ENCODE measurements around the gene PRF1.
"Not testable (repeated sequence)": the region's sequence is repeated elsewhere in the genome, so short reads cannot be mapped to it uniquely, and the experiment has no call there.

PRF1 gene

DNA sequence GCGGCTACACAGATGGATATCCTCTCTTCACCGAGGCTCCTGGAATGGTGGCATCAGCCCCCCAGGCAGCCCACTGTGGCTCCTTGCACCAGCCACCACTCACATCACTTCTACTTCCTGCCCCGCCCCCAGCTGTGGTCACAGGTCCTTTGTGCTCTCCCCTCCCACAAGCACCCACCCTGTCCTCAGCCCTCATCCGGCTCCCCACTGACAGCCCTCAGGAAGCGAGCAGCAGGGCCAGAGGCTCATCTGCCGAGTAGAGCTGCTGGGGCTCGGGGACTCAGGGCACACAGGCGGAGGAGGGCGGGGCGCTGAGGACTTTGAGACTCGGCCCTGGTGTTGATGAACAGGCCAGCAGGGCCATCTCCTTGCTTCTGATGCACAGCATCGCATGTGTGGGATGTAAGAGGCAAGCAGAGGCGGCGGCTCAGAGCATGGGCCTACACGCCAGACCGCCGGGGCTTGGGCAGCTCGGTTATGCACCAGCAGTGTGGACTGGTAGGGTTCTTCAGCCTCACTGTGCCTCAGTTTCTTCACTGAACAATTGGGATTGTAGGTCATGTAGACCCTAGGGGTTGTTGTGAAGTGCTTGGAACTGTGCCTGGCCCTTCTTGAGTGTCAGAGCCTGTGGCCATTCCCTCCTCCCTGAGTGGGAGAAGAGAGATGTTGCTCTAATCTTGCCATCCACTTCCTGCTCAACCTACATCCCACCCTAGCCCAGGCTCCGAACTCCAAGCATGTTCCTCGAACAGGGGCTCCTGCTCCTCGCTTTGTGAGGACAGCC is at the start of gene PRF1:
Gene PRF1, minus strand, starts transcription at position 77 of the 784 bp plus-strand sequence. CDS start 1,839 bp downstream, outside the sequence.
- no peak for DNase-seq (ENCODE audit: low read depth, low spot score)

DNA sequence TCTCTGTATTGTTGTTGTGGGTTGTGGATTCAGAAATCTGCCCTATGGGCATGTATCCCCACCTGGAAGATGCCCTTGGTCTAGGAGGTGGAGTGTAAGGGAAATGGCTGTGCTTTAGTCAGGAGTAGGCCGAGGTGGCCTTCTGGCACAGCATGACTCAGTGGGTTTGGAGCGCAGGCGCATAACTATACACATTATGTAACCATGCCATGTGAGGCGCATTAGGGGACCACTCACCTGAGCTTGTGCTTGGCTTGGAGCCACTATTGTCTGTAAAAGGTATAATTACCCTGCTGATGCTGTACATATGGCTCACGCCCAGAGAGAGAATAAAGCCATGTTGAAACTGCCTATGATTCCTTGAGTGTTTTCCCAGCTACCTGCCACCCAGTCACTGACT is 49.1 kb upstream of the PRF1 start:
- no peak for DNase-seq (ENCODE audit: low read depth, low spot score)

DNA sequence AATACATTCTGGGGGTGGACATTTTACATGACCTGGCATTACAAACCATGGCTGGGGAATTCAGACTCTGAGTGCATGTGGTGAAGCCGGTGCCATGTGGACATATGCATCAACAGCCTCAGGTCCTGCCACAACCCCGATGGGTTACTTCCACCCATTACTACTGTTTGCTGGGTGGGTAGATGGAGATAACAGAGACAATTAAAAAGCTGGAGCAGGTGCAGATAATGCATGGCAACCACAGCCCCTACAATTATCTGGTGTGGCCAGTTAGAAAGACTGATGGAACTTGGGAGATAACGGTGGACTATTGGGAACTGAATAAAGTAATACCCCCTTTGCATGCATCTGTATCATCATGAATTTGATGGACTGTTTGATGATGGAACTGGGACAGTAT is 48.2 kb upstream of the PRF1 start:
- DNase-seq (ENCODE audit: low read depth, low spot score) = no peak

DNA sequence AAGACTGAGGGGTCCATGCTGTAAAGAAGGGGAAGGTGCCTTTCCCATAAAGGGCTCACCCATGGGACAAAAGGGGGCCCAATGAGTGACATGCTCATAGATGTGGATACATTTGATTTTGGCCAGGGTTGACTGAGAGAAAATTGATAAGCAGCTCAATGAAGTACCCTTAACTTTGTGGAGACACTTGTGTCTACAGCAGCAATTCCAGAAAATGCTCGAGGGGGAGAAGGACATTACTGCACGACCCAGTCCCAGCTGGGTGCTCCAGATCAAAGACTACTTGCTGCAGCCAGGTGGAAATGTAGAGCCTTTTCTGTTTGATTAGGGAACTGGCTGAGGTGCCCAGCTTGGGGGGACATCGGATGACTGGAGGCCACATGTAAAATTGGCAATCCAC is 47.6 kb upstream of the PRF1 start:
- no peak for DNase-seq (ENCODE audit: low read depth, low spot score)

DNA sequence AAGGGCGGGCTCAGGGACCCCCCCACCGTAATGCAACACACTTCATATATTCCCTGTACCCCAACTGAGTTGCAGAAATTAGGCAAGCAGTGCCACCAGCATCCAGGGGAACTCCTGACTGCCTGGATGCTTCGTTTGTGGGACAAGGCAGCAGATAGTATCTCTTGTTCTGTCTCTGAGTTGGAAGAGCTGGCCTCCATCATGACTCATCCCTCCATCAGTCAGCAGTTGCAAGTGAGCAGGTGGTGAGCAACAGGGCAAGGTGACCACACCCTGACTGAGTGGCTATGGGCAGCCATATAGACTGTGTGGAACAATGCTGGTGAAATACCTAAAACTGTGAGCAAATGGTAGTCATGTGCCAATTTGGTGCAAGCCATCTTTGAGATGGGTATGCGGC is 47.0 kb upstream of the PRF1 start:
- DNase-seq (ENCODE audit: low read depth, low spot score) = no peak

DNA sequence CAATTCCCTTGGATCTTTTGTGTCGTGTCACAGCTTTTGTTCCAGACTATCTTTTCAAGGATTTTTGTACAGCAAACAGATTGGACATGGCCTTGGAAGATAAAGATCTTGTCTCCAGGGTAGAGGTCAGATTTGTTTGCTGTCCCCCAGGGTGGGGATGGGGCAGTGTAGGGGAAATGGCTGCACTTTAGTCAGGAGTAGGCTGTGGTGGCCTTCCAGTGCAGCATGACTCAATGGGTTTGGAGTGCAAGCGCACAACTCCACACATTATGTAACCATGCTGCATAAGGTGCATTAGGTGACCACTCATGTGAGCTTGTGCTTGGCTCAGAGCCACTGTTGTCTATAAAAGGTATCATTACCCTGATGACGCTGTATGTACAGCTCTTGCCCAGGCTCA is 45.9 kb upstream of the PRF1 start:
- no peak for DNase-seq (ENCODE audit: low read depth, low spot score)

DNA sequence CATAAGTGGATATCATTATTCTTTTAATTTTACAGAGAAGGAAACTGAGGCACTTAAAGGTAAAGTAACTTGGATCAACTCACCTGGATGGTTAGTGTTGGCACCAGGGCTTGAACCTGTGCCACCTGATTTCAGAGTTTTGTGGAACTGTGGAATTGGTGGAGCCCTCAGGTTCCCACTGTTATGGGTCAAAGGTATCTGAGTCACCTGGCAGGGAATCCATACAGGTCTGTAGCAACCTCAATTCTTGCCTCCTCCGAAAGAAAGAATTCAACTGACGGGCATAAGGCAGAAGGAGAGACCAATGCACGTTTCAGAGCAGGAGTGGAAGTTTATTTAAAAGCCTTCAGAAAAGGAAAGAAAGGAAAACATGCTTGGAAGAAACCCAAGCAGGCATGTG is 44.5 kb upstream of the PRF1 start:
- DNase-seq (ENCODE audit: low read depth, low spot score) = no peak

DNA sequence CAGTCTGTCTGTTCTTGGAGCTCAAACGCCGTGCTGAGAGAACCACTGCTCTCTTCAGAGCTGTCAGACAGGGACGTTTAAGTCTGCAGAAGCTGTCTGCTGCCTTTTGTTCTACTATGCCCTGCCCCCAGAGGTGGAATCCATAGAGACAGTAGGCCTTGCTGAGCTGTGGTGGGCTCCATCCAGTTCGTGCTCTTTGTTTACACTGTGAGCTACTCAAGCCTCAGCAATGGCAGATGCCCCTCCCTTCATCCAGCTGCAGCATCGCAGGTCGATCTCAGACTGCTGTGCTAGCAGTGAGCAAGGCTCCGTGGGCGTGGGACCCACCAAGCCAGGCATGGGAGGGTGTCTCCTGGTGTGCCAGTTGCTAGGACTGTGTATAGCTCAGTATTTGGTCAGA is 42.4 kb upstream of the PRF1 start:
- not testable (repeated sequence) for DNase-seq (ENCODE audit: low read depth, low spot score)

DNA sequence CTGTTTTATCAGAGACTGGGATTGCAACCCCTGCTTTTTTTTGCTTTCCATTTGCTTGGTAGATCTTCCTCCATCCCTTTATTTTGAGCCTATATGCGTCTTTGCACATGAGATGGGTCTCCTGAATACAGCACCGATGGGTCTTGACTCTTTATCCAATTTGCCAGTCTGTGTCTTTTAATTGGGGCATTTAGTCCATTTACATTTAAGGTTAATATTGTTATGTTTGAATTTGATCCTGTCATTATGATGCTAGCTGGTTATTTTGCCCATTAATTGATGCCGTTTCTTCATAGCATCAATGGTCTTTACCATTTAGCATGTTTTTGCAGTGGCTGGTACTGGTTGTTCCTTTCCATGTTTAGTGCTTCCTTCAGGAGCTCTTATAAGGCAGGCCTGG is 40.7 kb upstream of the PRF1 start:
- not testable (repeated sequence) for DNase-seq (ENCODE audit: low read depth, low spot score)

DNA sequence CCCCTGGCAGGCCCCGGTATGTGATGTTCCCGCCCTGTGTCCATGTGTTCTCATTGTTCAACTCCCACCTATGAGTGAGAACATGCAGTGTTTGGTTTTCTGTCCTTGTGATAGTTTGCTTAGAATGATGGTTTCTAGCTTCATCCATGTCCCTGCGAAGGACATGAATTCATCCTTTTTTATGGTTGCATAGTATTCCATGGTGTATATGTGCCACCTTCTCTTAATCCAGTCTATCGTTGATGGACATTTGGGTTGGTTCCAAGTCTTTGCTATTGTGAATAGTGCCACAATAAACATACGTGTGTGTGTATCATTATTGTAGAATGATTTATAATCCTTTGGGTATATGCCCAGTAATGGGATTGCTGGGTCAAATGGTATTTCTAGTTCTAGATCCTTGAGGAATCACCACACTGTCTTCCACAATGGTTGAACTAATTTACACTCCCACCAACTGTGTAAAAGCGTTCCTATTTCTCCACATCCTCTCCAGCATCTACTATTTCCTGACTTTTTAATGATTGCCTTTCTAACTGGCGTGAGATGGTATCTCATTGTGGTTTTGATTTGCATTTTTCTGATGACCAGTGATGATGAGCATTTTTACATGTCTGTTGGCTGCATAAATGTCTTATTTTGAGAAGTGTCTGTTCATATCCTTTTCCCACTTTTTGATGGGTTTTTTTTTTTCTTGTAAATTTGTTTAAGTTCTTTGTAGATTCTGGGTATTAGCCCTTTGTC is 37.3 kb upstream of the PRF1 start:
- DNase-seq (ENCODE audit: low read depth, low spot score) = not testable (repeated sequence)

DNA sequence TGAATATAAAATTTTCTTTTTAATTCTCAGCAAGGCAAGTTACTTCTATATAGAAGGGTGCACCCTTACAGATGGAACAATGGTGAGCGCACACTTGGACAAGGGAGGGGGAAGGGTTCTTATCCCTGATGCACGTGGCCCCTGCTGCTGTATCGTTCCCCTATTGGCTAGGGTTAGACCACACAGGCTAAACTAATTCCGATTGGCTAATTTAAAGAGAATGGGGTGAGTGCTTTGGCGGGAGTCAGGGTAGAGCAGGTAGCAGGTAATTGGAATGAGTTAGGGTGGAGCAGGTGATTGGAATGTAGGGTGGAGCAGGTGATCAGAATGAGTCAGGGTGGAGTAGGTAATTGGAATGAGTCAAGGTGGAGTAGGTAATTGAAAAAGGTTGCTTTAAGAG is 32.0 kb upstream of the PRF1 start:
- not testable (repeated sequence) for DNase-seq (ENCODE audit: low read depth, low spot score)

DNA sequence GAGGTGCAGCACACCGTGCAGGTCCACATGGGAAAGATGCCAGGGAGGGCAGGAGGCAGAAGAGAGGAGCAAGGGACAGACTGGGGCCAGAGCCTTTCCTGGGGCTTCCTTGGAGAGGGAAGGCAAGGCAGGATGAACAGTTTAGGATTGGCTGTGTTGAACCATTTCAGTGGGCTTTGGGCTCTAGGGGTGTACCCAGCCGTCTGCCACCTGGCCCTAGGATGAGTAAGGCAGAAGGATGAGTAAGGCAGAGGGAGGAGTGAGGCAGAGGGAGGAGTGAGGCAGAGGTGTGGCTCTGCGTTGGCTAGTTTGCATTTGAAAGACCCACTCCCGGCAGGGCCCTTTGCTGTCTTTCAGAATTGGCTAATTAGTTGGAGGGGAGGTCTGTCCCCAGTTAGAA is 31.5 kb upstream of the PRF1 start:
- DNase-seq (ENCODE audit: low read depth, low spot score) = no peak

DNA sequence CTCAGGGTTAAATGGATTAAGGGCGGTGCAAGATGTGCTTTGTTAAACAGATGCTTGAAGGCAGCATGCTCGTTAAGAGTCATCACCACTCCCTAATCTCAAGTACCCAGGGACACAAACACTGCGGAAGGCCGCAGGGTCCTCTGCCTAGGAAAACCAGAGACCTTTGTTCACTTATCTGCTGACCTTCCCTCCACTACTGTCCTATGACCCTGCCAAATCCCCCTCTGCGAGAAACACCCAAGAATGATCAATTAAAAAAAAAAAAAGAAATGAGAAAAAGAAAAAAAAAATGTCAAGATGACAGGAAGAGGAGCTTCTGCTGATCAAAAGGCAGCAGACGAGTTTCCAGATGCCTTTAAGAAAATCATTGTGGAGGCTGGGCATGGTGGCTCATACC is 29.2 kb upstream of the PRF1 start:
- DNase-seq (ENCODE audit: low read depth, low spot score) = not testable (repeated sequence)

DNA sequence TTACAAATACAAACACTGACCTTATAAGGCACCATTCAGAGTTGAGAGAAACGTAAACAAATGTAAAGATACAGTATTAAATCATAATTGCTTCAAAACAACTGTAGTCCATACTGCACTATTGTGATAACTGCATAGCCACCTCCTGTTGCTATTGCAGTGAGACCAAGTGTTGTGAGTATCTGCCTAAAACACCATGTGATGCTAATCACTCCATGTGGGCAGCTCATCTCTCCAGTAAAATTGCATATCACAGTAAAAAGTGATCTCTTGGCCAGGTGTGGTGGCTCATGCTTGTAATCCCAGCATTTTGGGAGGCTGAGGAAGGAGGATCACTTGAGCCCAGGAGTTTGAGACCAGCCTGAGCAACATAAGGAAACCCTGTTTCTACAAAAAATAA is 26.8 kb upstream of the PRF1 start:
- DNase-seq (ENCODE audit: low read depth, low spot score) = no peak

DNA sequence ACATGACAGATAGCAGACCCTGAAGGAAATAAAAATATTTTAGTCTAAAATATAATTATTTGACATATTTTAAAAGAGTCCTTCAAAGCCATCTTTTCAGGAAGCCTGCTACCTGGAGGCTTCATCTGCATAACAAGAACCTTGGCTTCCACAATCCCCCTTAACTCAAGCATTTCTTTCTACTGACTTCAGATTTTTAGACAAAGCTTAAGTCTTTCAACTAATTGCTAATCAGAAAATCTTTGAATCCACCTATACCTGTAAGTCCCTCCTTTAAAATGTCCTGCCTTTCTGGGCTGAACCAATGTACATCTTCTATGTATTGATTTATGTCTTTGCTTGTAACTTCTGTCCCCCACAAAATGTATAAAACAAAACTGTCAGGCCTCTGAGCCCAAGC is 23.5 kb upstream of the PRF1 start:
- no peak for DNase-seq (ENCODE audit: low read depth, low spot score)

DNA sequence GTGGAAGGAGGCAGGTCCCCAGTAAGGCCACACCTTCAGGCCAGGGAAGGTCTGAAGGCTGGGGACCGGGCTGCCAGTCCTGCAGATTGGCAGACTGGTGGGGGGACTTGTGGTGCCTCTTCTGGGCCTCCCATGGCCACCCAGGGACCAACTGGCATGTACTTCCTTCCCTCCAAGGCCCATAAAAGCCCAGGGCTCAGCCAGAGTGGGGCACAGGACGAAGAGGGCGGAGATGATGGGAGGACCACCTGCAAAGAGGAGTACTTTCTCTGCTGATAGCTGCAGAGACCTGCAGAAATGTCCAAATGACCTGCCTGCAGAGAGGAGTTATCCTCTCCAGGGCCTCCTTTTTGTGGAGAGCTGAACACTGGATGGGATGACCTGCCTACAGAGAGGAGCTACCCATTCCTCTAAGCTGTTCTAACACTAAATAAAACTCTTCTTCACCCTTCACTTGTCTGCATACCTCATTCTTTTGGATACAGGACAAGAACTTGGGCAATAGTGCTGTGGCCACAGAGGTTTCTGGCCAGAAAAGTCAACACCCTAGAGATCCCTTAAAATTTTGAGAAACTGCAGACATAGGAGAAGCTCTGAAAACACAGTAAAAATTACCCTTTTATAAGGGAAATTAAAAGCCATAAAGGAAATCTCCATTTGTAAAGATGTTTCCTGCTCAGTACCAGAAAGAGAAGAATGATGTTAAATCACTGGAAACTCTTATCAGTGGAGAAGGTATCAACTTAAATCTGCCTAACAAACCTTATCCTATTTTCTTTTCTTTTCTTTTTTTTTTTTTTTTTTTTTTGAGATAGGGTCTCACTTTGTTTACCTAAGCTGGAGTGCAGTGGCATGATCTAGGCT is 20.7 kb upstream of the PRF1 start:
- no peak for DNase-seq (ENCODE audit: low read depth, low spot score)

DNA sequence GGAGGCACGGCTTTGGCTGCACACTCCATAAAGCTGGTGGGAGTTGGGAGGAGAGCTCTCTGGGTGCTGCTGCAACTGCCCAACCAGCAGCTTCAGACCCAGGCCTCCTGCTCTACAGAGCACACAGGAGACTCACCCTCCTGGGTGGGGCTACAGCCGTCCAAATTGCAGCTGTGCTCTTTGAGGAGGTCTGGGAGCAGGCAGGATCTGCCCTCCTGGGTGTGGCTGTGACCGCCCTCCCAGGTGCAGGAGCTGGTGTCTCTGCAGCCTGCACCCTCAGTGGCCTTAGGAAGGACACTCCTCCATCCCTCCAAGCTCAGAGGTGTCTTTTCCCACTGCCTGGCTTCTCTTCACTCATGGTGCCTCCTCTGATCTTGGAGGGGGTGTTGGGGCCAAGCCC is 20.0 kb upstream of the PRF1 start:
- no peak for DNase-seq (ENCODE audit: low read depth, low spot score)

DNA sequence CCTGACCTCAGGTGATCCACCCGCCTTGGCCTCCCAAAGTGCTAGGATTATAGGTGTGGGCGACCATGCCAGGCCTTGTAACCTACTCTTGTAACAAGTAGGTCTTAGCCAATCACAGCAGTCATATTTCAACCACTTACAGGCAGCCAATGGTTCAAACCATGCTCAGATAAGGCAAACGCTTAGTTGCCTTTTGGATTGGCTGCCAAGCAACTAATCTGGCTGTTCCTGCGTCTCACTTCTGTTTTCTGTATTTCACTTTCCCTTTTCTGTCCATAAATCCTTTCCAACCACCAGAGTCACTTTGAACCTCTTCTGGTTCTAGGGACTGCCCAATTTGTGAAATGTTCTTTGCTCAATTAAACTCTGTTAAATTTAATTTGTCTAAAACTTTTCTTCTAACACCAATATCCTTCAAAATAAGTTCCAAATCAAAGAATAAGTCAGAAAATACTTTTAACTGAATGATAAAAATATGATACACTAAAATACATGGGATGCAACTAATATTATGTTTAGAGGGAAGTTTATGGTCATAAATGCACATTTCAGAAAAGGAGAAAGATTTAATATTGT is 19.1 kb upstream of the PRF1 start:
- no peak for DNase-seq (ENCODE audit: low read depth, low spot score)

DNA sequence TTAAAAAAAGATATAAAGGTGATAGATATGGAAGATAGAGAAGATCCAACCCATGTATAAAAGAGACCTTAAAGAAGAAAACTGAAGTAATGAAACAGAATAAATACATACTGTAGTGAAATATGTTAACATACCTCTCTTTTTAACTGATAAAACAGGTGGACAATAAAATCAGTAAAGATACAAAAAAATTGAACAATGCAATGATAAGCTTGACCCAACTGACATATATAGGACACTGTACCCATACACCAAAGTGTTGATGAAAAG is 17.4 kb upstream of the PRF1 start:
- no peak for DNase-seq (ENCODE audit: low read depth, low spot score)

DNA sequence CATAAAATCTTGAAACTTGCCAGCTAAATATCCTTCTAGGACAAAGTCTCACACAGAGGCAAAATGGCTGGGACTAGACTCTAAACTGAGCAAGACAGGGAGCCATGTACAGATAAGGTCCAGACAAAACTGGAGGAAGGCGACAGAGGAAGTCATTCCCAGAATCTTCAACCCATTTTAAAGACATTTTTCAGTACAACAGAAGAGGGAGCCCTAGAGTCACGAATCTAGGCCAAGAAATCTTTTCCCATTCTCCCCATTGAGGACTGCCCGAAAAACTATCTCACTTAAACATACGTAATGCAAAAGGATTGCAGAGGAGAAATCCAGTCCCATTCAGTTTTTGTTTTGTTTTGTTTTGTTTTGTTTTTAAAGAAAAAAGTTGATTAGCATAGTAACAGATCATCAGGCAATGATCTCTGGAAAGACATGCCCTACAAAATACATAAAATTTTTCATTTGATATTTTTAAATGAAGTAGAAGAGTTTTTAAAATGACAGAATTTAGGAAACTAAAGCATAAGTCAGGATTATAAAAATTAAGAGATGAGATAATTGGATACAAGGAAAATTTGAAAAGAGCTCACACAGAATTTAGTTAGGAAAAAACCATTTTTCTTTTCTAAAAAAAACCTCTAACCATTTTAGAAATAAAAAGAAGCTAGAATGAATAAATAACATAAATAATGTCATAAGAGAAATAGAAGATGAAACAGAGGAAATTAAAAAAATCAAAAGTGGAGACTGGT is 16.9 kb upstream of the PRF1 start:
- DNase-seq (ENCODE audit: low read depth, low spot score) = no peak

DNA sequence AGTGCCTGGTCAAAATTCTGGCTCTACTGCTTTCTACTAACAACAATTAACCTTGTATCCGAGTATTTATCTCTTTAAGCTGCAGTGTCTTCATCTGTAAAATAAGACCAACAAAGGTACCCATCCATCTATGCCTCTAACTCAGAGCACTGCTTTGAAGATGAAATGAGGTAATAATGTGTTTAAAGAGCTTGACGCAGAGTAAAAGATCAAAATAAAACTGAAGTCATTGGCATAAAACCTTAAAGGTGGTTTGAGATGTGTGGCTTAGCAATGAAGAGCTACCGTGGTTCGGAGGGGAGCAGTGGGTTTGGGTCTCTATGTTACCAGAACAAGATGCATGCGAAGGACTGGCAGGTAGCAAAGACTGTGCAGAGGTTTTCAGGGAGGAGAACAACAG is 16.1 kb upstream of the PRF1 start:
- DNase-seq (ENCODE audit: low read depth, low spot score) = no peak
